Stomach (tissue), 4 donors: ENCODE data around the gene SPP1.

Experiments
- EP300 ChIP-seq: sonication (generic); formaldehyde crosslinking; IDR thresholded peaks from one replicate; pipeline ENCODE4 v1.6.1; 2017; ENCODE audit warnings: antibody characterized with exemption
- POLR2AphosphoS5 ChIP-seq, 3 donors: sonication (generic); formaldehyde crosslinking; IDR thresholded peaks; one replicate each; pipeline ENCODE4 v1.6.1; 2016; ENCODE audit warnings: antibody characterized with exemption in 3 of 3

GRCh38 chr4:87944967-87945366 is 30.5 kb upstream of the SPP1 start:
- no peak for TF ChIP-seq POLR2AphosphoS5 (IDR thresholded peaks at IDR 0.05)
- TF ChIP-seq EP300: no peak
